Central memory CD8-positive, alpha-beta T cell (primary cell): ENCODE measurements around the gene NKPD1.

ENCODE experiments used
- ATAC-seq: fragments of 150-1000 bp; cut with Tn5 transposase; replicated peaks from 2 replicates; pipeline ENCODE4 v1.10.0; 2022; ENCODE audit warnings: mild to moderate bottlenecking, moderate FRiP score, moderate number of reproducible peaks; ENCODE audit not compliant: poor library complexity, severe bottlenecking; ENCODE audit errors: extremely low read depth
- DNase-seq, 2 donors: peaks; one replicate each; pipeline ENCODE4 v3.0.0; 2021; ENCODE audit warnings: low spot score in 2 of 2
- H3K27ac Mint-ChIP-seq: one replicate; pipeline ENCODE4 v1.8.0; 2022; ENCODE audit warnings: low read depth, mild to moderate bottlenecking, moderate library complexity, mixed read lengths
- H3K27me3 Mint-ChIP-seq: one replicate; pipeline ENCODE4 v1.8.0; 2022; ENCODE audit warnings: mixed read lengths
- H3K36me3 Mint-ChIP-seq: one replicate; pipeline ENCODE4 v1.8.0; 2022; ENCODE audit warnings: mild to moderate bottlenecking, moderate library complexity, mixed read lengths; ENCODE audit not compliant: insufficient read depth
- H3K4me1 Mint-ChIP-seq: one replicate; pipeline ENCODE4 v1.8.0; 2022; ENCODE audit warnings: mixed read lengths
- H3K4me3 Mint-ChIP-seq: one replicate; pipeline ENCODE4 v1.8.0; 2022; ENCODE audit warnings: mild to moderate bottlenecking, moderate library complexity, mixed read lengths
- H3K9me3 Mint-ChIP-seq: one replicate; pipeline ENCODE4 v1.8.0; 2022; ENCODE audit warnings: mixed read lengths

NKPD1 gene

GRCh38 chr19:45147835-45148676 is 12.7 kb downstream of the NKPD1 start:
- H3K27me3 Mint-ChIP-seq = no peaks in the 10 kb centered on the region
- no peak overlapping the region for H3K27ac Mint-ChIP-seq
- no peak overlapping the region for H3K4me3 Mint-ChIP-seq
- DNase-seq = no peak
- no peak for ATAC-seq
- H3K9me3 Mint-ChIP-seq = no peaks in the 10 kb centered on the region
- H3K36me3 Mint-ChIP-seq = peaks cover 8% of the 10 kb centered on the region
- peaks cover 24% of the 10 kb centered on the region for H3K4me1 Mint-ChIP-seq

GRCh38 chr19:45146741-45147205 is 14.0 kb downstream of the NKPD1 start:
- no peak overlapping the region for H3K27ac Mint-ChIP-seq
- H3K9me3 Mint-ChIP-seq = no peaks in the 10 kb centered on the region
- H3K36me3 Mint-ChIP-seq = peaks cover 7% of the 10 kb centered on the region
- no peak for DNase-seq
- H3K27me3 Mint-ChIP-seq = no peaks in the 10 kb centered on the region
- peaks cover 23% of the 10 kb centered on the region for H3K4me1 Mint-ChIP-seq
- ATAC-seq = no peak
- H3K4me3 Mint-ChIP-seq = no peak overlapping the region

GRCh38 chr19:45146251-45146650 is 14.5 kb downstream of the NKPD1 start:
- peaks cover 5% of the 10 kb centered on the region for H3K36me3 Mint-ChIP-seq
- H3K27ac Mint-ChIP-seq = no peak overlapping the region
- H3K4me3 Mint-ChIP-seq = no peak overlapping the region
- DNase-seq (no peak), ATAC-seq (no peak)
- H3K27me3 Mint-ChIP-seq = no peaks in the 10 kb centered on the region
- peaks cover 18% of the 10 kb centered on the region for H3K4me1 Mint-ChIP-seq
- no peaks in the 10 kb centered on the region for H3K9me3 Mint-ChIP-seq

GRCh38 chr19:45145270-45146189 is 15.3 kb downstream of the NKPD1 start:
- Mint-ChIP-seq H3K9me3 (no peaks in the 10 kb centered on the region), H3K27ac (no peak overlapping the region), H3K27me3 (no peaks in the 10 kb centered on the region), H3K36me3 (peaks cover 6% of the 10 kb centered on the region), H3K4me1 (peaks cover 16% of the 10 kb centered on the region), H3K4me3 (no peak overlapping the region)
- no peak for ATAC-seq
- no peak for DNase-seq

- DNase-seq = no peak
- no peak for ATAC-seq
- no peak overlapping the region for H3K4me3 Mint-ChIP-seq
- H3K4me1 Mint-ChIP-seq = peaks cover 15% of the 10 kb centered on the region
- no peaks in the 10 kb centered on the region for H3K27me3 Mint-ChIP-seq
- no peaks in the 10 kb centered on the region for H3K9me3 Mint-ChIP-seq
- H3K27ac Mint-ChIP-seq = no peak overlapping the region
- H3K36me3 Mint-ChIP-seq = peaks cover 9% of the 10 kb centered on the region
Observed at GRCh38 chr19:45144431-45145269, 16.1 kb downstream of the NKPD1 start.

GRCh38 chr19:45142726-45143110 is 18.1 kb downstream of the NKPD1 start:
- no peak for ATAC-seq
- Mint-ChIP-seq H3K27ac (peak overlapping the region; percentile 53), H3K4me3 (no peak overlapping the region)

GRCh38 chr19:45142016-45142725 is 18.6 kb downstream of the NKPD1 start:
- peak overlapping the region; percentile 53 for H3K27ac Mint-ChIP-seq
- no peaks in the 10 kb centered on the region for H3K27me3 Mint-ChIP-seq
- no peaks in the 10 kb centered on the region for H3K9me3 Mint-ChIP-seq
- DNase-seq (no peak), ATAC-seq (no peak)
- H3K4me3 Mint-ChIP-seq = no peak overlapping the region
- peaks cover 19% of the 10 kb centered on the region for H3K4me1 Mint-ChIP-seq
- peaks cover 8% of the 10 kb centered on the region for H3K36me3 Mint-ChIP-seq

More at GRCh38 chr19:45142726-45143110, 18.1 kb downstream of the NKPD1 start:
- Mint-ChIP-seq H3K27me3 (no peaks in the 10 kb centered on the region), H3K9me3 (no peaks in the 10 kb centered on the region), H3K36me3 (peaks cover 9% of the 10 kb centered on the region), H3K4me1 (peaks cover 14% of the 10 kb centered on the region)
- DNase-seq = no peak

GRCh38 chr19:45141203-45141900 is 19.4 kb downstream of the NKPD1 start:
- Mint-ChIP-seq H3K4me3 (no peak overlapping the region), H3K27me3 (no peaks in the 10 kb centered on the region), H3K36me3 (peaks cover 7% of the 10 kb centered on the region), H3K27ac (no peak overlapping the region), H3K9me3 (no peaks in the 10 kb centered on the region), H3K4me1 (peaks cover 24% of the 10 kb centered on the region)
- DNase-seq (no peak), ATAC-seq (no peak)

GRCh38 chr19:45140533-45140932 is 20.2 kb downstream of the NKPD1 start:
- ATAC-seq = no peak
- H3K27me3 Mint-ChIP-seq = no peaks in the 10 kb centered on the region
- H3K27ac Mint-ChIP-seq = no peak overlapping the region
- peaks cover 7% of the 10 kb centered on the region for H3K36me3 Mint-ChIP-seq
- H3K4me3 Mint-ChIP-seq = no peak overlapping the region
- H3K4me1 Mint-ChIP-seq = peaks cover 24% of the 10 kb centered on the region
- DNase-seq = no peak
- H3K9me3 Mint-ChIP-seq = no peaks in the 10 kb centered on the region

- H3K4me1 Mint-ChIP-seq = peaks cover 24% of the 10 kb centered on the region
- H3K27ac Mint-ChIP-seq = no peak overlapping the region
- no peaks in the 10 kb centered on the region for H3K9me3 Mint-ChIP-seq
- H3K4me3 Mint-ChIP-seq = no peak overlapping the region
- H3K36me3 Mint-ChIP-seq = peaks cover 9% of the 10 kb centered on the region
- DNase-seq (no peak), ATAC-seq (no peak)
- no peaks in the 10 kb centered on the region for H3K27me3 Mint-ChIP-seq
Observed at GRCh38 chr19:45140144-45140503, 20.7 kb downstream of the NKPD1 start.

GRCh38 chr19:45139286-45140143 is 21.3 kb downstream of the NKPD1 start:
- H3K27me3 Mint-ChIP-seq = no peaks in the 10 kb centered on the region
- no peak for DNase-seq
- peaks cover 25% of the 10 kb centered on the region for H3K4me1 Mint-ChIP-seq
- H3K9me3 Mint-ChIP-seq = no peaks in the 10 kb centered on the region
- H3K27ac Mint-ChIP-seq = no peak overlapping the region
- no peak overlapping the region for H3K4me3 Mint-ChIP-seq
- ATAC-seq = no peak
- peaks cover 9% of the 10 kb centered on the region for H3K36me3 Mint-ChIP-seq
